ENCODE data around the gene PERCC1. TPM values are rescaled to one million over a fixed set of nuclear protein-coding genes. Genes with fewer than 3 reads are reported as not detected.

PERCC1 gene
- total RNA-seq, 4 donors from 2014 or later, result not detected

DNA sequence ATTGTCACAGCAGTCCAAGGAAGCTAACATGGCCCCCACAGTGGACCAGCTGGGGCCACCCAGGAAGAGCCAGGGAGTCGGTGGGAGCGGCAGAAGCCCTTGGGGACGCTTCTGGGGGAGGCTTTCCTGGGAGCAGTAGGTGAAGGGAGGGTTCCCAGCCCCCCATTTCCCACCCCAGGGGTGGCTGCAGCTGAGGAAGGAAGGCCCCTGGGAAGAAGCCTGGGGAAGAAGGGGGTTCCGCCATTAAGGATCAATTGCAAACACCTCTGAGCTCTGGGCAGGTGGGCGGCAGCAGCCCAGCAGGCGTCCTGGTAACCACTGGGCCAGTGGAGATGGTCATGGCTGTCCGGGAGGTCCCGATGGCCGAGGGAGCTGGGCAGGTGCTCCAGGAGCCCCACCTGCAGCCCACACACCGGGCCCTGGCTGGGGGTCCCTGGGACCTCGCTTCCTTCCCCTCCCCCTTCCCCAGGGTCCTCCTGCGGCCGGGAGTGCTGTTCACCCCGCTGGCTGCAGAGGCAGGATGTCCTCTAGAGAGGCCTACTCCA is 592 bp upstream of the PERCC1 start:
- no peak for TF ChIP-seq CTCF (IDR thresholded peaks at IDR 0.05; ENCODE audit: low read depth)

GRCh38 chr16:1431497-1432270 is 806 bp downstream of the PERCC1 start:
- TF ChIP-seq CTCF (IDR thresholded peaks at IDR 0.05; ENCODE audit: low read depth), result no peak

GRCh38 chr16:1432388-1433262 is 1.7 kb downstream of the PERCC1 start:
- TF ChIP-seq CTCF (IDR thresholded peaks at IDR 0.05; ENCODE audit: low read depth), result no peak

DNA sequence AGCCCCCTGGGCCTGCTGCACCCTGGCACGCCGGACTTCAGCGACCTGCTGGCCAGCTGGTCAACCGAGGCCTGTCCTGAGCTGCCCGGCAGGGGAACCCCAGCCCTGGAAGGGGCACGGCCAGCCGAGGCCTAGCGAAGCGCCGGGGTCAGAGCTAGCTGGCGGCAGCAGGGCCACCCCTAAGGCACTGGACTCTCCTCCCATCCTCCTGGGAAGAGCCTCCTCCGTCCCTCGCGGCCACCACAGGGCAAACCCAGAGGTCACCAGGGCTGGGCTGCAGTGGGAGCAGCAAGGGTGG is 2.3 kb downstream of the PERCC1 start:
- TF ChIP-seq CTCF (IDR thresholded peaks at IDR 0.05; ENCODE audit: low read depth), result no peak

- TF ChIP-seq CTCF (IDR thresholded peaks at IDR 0.05; ENCODE audit: low read depth), result no peak
Observed at GRCh38 chr16:1433756-1434155, 2.9 kb downstream of the PERCC1 start.

DNA sequence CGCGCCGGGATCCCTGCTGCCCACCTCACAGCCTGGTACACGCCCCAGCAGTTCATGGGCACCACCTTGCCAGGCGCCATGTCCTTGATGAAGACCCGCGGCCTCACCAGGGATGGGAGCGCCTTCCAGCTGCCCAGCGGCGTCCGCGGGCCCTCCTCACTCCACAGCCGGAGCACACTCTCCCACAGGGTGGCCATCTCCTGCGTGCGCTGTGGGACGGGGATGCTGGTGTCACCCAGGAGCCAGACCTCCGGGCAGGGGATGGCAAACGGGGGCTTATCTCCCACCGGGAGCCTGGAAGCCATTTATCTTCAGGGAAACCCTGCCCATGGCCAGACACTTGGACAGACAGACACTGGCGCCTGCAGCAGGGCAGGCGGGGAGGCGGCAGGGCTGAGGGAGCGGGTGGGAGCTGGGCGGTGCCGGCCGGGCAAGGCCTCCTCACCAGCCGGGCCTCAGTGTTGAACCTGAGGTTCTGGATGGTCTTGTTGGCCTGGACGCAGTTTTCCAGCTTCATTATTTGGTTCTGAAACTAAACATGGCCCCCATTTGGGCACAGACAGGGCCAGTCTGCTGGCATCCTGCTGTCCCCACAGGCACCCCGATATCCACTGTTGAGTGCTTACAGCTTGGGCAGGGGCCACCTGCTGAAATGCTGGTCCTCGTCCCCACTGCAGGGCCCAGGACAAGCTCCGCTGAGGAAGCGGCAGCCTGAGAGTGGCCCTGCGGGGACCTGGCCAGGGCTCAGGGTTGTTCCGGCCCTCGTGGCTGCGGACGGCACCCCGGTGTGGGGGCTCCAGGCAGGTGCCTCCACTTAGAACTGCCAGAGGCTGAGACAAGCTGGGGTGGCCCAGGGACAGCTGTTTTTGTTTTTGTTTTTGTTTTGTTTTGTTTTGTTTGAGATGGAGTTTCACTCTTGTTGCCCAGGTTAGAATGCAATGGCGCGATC is 4.0 kb downstream of the PERCC1 start:
- TF ChIP-seq CTCF (IDR thresholded peaks at IDR 0.05; ENCODE audit: low read depth), result no peak

Measured in subcutaneous adipose tissue (tissue), 4 donors.